ENCODE results near the gene VOPP1. TPM values are rescaled to one million over a fixed set of nuclear protein-coding genes. Genes with fewer than 3 reads are reported as not detected.

VOPP1 gene
- total and polyA plus RNA-seq, 9 donors, result 28.0 to 52.1 (median 48.6) TPM

DNA sequence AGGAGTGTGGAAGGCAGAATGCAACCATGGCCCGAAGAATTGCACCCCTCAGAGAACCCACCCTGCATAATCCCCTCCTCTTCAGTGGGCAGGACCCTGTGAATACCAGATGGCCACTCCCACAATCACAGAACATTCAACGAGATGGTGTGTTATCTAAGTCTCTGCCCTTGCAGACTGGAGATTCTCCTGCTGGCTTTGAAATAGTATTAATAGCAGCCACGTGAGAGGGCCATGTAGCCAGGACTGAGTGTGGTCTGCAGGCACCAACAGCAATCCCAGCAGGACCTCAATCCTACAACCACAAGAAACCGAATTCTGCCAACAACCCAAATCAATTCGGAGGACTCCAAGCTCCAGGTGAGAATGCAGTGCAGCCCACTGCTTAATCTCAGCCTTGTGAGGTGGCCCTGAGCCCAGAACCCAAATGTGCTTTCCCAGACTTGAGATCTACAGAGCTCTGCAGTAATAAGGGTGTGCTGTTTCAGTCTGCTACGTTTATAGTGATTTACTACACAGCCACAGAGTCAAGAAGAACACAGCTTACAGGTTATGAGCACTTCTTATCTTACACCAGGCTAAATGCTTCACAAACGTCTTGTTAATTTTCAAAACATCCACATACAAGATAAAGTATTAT, 72.1 kb downstream of the VOPP1 start:
- 30 to 40% (median 33%) methylated on average over 7 of the region's 7 CpGs for WGBS, 3 donors
- DNase-seq, result no peak
- intact Hi-C loops (cut with DNase I), result no loop called here

DNA sequence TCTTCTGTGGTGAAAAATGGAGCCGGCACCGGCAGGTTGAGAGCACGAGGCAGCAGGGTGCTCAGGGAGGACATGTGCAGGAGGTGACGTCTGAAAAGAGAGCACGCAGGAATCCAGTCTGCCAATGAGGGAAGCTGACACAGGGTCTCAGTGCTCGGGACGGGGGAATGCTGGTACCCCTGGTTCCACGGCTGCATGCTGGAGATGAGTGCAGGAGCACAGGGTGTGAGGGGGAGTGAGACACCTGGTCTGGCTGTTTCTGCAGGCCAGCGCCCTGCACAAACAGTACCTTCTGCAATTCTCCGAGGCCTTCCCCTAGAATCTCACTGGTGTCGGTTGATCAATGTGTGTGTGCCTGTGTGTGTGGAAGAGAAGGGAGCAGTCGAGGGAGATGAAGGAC, 72.7 kb downstream of the VOPP1 start:
- DNase-seq, result no peak
- no peak overlapping the region for H3K4me3 ChIP-seq
- H3K4me1 ChIP-seq (ENCODE audit: insufficient read depth), result no peaks in the 10 kb centered on the region
- 92 to 94% (median 94%) methylated on average over 12 of the region's 12 CpGs for WGBS, 3 donors
- no peak for TF ChIP-seq POLR2A (IDR thresholded peaks at IDR 0.05)
- no peak for TF ChIP-seq CTCF (IDR thresholded peaks at IDR 0.05)
- no peak for TF ChIP-seq EP300 (IDR thresholded peaks at IDR 0.05)
- H3K27me3 ChIP-seq, result no peaks in the 10 kb centered on the region
- no peaks in the 10 kb centered on the region for H3K36me3 ChIP-seq
- no peak overlapping the region for H3K27ac ChIP-seq
- no peaks in the 10 kb centered on the region for H3K9me3 ChIP-seq
- intact Hi-C loops (cut with DNase I), result no loop called here

More for the DNA sequence above, 72.1 kb downstream of the VOPP1 start:
- no peak overlapping the region for H3K27ac ChIP-seq
- H3K4me1 ChIP-seq (ENCODE audit: insufficient read depth), result no peaks in the 10 kb centered on the region
- H3K9me3 ChIP-seq, result no peaks in the 10 kb centered on the region
- no peak overlapping the region for H3K4me3 ChIP-seq
- H3K27me3 ChIP-seq, result no peaks in the 10 kb centered on the region
- no peaks in the 10 kb centered on the region for H3K36me3 ChIP-seq
- TF ChIP-seq CTCF (IDR thresholded peaks at IDR 0.05), result no peak
- TF ChIP-seq POLR2A (IDR thresholded peaks at IDR 0.05), result no peak
- no peak for TF ChIP-seq EP300 (IDR thresholded peaks at IDR 0.05)

- Histone ChIP-seq H3K36me3 (no peaks in the 10 kb centered on the region), H3K4me3 (no peak overlapping the region), H3K9me3 (no peaks in the 10 kb centered on the region), H3K27me3 (no peaks in the 10 kb centered on the region), H3K27ac (no peak overlapping the region), H3K4me1 (ENCODE audit: insufficient read depth) (no peaks in the 10 kb centered on the region)
- 73 to 76% (median 73%) methylated on average over 4 of the region's 4 CpGs for WGBS, 3 donors
- TF ChIP-seq POLR2A (IDR thresholded peaks at IDR 0.05) (no peak), EP300 (IDR thresholded peaks at IDR 0.05) (no peak)
- no peak for DNase-seq
- intact Hi-C loops (cut with DNase I), result no loop called here
These were observed 73.5 kb downstream of the VOPP1 start for GRCh38 chr7:55498770-55499169.

GRCh38 chr7:55498142-55498541, 74.2 kb downstream of the VOPP1 start:
- H3K4me1 ChIP-seq (ENCODE audit: insufficient read depth), result no peaks in the 10 kb centered on the region
- no peaks in the 10 kb centered on the region for H3K9me3 ChIP-seq
- H3K27me3 ChIP-seq, result no peaks in the 10 kb centered on the region
- H3K36me3 ChIP-seq, result no peaks in the 10 kb centered on the region
- DNase-seq, result no peak
- WGBS, 3 donors, result 86 to 95% (median 90%) methylated on average over 7 of the region's 7 CpGs
- H3K27ac ChIP-seq, result no peak overlapping the region
- no peak for TF ChIP-seq CTCF (IDR thresholded peaks at IDR 0.05)
- no peak for TF ChIP-seq EP300 (IDR thresholded peaks at IDR 0.05)
- TF ChIP-seq POLR2A (IDR thresholded peaks at IDR 0.05), result no peak
- intact Hi-C loops (cut with DNase I), result no loop called here
- no peak overlapping the region for H3K4me3 ChIP-seq

GRCh38 chr7:55497521-55497920, 74.8 kb downstream of the VOPP1 start:
- no peak for TF ChIP-seq POLR2A (IDR thresholded peaks at IDR 0.05)
- no peak for TF ChIP-seq EP300 (IDR thresholded peaks at IDR 0.05)
- TF ChIP-seq CTCF (IDR thresholded peaks at IDR 0.05), result no peak
- Histone ChIP-seq H3K36me3 (no peaks in the 10 kb centered on the region), H3K27ac (no peak overlapping the region), H3K27me3 (no peaks in the 10 kb centered on the region), H3K4me3 (no peak overlapping the region), H3K4me1 (ENCODE audit: insufficient read depth) (no peaks in the 10 kb centered on the region), H3K9me3 (no peaks in the 10 kb centered on the region)
- intact Hi-C loops (cut with DNase I), result no loop called here
- 94 to 97% (median 96%) methylated on average over 7 of the region's 7 CpGs for WGBS, 3 donors
- no peak for DNase-seq

Measured in ovary (tissue), 9 donors.